ENCODE data around the gene FBLL1.
"Not testable (repeated sequence)": the region's sequence is repeated elsewhere in the genome, so short reads cannot be mapped to it uniquely, and the experiment has no call there.

FBLL1 gene

GRCh38 chr5:168553377-168554130 is 24.4 kb downstream of the FBLL1 start:
- DNase-seq: no peak

- DNase-seq: no peak
Observed at GRCh38 chr5:168557389-168557788, 28.3 kb downstream of the FBLL1 start.

DNA sequence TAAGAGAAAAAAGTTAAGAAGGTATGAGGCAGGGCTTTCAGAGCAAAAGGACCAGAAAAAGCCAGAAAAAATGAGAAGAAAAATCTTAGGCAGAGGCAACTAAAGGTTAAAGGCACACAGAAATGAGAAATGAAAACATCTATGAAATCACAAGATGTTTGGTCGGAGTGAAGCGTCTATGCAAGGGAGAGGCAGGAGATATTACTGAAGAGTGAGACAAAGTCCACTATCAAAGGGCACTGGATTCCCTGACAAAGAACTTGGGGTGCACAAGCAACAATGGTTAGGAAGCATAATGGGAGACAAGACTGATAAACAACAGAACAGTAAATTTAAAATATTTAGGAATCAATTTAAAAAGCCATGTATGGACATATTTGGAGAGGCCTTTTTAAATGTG is 33.2 kb downstream of the FBLL1 start:
- DNase-seq: no peak

GRCh38 chr5:168563959-168564358 is 34.9 kb downstream of the FBLL1 start:
- no peak for DNase-seq

GRCh38 chr5:168568738-168569137 is 39.6 kb downstream of the FBLL1 start:
- DNase-seq: no peak

GRCh38 chr5:168570490-168571328 is 41.6 kb downstream of the FBLL1 start:
- DNase-seq: no peak

DNA sequence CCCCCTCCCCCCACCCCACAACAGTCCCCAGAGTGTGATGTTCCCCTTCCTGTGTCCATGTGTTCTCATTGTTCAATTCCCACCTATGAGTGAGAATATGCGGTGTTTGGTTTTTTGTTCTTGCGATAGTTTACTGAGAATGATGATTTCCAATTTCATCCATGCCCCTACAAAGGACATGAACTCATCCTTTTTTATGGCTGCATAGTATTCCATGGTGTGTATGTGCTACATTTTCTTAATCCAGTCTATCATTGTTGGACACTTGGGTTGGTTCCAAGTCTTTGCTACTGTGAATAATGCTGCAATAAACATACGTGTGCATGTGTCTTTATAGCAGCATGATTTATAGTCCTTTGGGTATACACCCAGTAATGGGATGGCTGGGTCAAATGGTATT is 44.6 kb downstream of the FBLL1 start:
- DNase-seq: not testable (repeated sequence)

GRCh38 chr5:168574156-168574555 is 45.1 kb downstream of the FBLL1 start:
- DNase-seq: not testable (repeated sequence)

DNA sequence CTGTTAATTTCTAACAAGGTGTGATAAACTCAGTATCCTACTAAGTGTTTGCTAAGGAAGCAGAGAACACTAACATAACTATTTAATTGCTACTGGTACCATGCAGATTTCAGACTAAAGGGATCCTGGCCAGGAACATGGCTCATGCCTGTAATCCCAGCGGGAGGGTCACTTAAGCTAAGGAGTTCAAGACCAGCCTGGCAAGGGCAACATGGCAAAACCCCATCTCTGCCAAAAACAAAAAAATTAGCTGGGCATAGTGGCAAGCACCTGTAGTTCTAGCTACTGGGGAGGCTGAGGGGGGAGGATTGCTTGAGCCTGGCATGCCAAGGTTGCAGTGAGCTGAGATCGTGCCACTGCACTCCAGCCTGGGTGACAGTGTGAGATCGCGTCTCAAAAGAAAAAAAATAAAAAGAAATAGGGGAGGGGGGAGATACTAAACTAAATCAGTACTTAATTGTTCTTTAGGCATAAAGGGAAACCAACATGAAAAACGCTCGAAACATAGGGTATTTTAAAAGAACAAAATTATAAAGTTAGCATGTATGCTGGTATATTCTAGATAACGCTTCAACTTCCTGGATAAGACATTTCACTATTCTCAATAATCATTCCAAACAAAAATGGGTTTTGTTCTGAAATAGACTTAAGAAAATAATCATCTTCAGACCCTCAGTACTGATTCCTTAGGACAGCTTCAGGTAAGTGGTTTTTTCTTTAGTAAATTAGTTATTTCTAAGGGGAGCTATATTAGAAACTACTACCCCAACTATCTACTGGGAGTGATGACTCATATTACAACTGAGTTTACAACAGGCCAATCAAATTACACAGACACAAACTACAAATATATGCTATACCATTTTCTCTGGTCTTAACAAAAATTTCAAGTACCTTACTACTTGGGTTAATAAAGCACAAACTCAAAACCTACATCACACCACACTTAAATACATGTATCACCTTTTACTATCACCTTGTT is 46.6 kb downstream of the FBLL1 start:
- no peak for DNase-seq

DNA sequence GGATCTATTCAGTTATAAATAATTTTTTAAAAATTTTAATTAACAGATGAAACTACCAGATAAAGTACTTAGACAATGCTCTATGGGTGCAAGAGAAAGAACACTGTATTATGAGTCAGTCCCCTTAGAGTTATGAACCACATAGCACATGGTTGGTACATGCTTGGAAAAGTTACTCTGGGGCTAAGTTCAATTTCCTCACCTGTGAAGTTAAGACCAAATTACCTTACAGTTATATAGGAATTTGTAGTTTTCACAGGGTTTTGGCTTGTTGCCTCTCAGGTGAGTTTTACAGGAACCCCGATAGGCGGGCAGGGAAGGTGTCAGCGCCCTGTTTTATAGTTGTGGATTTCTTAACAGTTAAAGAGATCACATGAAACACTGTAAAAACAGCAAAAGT is 48.9 kb downstream of the FBLL1 start:
- no peak for DNase-seq

DNA sequence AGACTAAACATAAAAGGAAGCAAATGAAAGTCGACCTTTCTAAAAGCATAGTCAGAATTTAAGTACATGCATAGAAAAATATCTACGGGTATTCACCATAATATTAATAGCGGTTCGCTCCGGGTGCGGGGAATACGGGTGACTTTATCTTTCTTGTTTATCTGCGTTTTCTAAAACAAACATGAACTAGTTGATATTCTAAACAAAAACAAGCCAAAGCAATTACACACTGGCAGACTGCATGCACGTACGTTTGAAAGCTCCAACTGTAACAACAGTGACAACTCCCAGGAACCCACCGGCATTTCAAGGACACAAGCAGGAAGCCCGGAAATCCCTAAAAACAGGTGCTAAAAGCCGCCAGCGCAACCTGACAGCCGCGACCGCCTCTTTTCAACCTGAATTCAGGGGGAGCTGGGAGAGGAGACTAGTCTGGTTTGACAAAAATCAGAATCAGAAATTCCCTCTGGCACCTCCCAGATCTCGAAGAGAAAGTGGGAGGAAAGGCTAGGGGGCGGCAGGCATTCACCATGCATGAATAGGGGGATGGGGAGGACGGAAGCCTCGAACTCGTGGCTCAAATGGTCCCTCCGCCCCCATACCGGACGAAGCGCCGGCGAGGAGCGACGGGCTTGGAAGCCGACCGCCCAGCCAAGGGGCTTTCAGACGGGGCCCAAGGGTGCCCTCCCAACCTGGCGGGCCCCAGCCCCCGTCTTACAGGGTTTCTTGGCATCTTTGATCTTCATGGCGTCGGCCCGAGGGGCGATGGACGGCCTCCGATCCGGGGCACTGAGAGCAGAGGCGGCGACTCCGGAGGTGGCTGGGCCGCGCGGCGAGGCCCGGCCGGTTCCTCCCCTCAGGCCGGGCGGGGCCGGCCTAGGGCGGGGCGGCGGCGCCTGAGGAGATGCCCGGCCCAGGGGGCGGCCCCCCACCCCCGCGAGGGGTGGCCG is 49.7 kb downstream of the FBLL1 start, which contains the start of gene PANK3:
Gene PANK3, minus strand, starts transcription at position 831 of the 950 bp plus-strand sequence. Its CDS starts 85 bp downstream, at position 746.
- DNase-seq: no peak

- DNase-seq: peak; percentile 94
Observed at GRCh38 chr5:168579488-168580226, 50.6 kb downstream of the FBLL1 start.

DNA sequence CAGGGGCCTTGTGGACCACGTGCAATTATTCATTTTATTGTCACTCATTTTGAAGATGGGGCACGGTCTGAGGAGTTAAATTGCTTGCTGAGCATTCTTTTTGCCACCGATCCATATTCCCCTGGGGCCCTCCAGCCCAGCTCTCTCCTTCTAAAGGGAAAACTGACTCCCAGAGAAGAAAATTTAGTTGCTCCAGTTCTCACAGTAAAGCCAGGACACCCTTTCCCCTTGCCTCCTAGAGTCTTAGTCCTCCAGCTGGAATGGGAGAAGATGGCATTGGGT is 51.1 kb downstream of the FBLL1 start:
- no peak for DNase-seq

All from SIG-M5 (cell line).